HCT116 (cell line): ENCODE data around the gene SDK2. TPM values are rescaled to one million over a fixed set of nuclear protein-coding genes. Genes with fewer than 3 reads are reported as not detected.

Experiments used
- ATAC-seq: fragments of 200-7000 bp; cut with Tn5 transposase; 2 replicates; pipeline ENCODE4 v1.9.1; 2020; ENCODE audit warnings: mild to moderate bottlenecking, moderate library complexity
- Bru-seq: library from RNA; stranded (reverse); fragments of 400-500 nt; gene quantifications from one replicate; lab custom pipeline; 2021; lab: Mats Ljungman, UMichigan
- BruChase-seq, 2 experiments: library from RNA; stranded (reverse); fragments of 400-500 nt; gene quantifications; one replicate each; lab custom pipeline; 2021; lab: Mats Ljungman, UMichigan
- BruUV-seq: library from RNA; stranded (reverse); fragments of 400-500 nt; replicated peaks from 2 replicates; lab custom pipeline; 2021; lab: Mats Ljungman, UMichigan
- CTCF ChIA-PET: fragments of 300-600 bp; sonication (Branson Sonifier 250); formaldehyde crosslinking; loops from one replicate; lab custom pipeline; 2021; ENCODE audit warnings: antibody characterized with exemption; lab: Charles Lee
- POLR2A ChIA-PET: fragments of 300-600, 350-600 bp; sonication (Branson Sonifier 250); formaldehyde crosslinking; loops from one replicate; lab custom pipeline; 2021; ENCODE audit warnings: antibody characterized with exemption; lab: Charles Lee
- RAD21 ChIA-PET, 2 experiments: fragments of 300-600 bp; sonication (Branson Sonifier 250); formaldehyde crosslinking; loops; one replicate each; lab custom pipeline; 2023; ENCODE audit warnings: low total read pairs in 2 of 2; ENCODE audit not compliant: uncharacterized antibody in 2 of 2, unreplicated experiment in 2 of 2, low non-redundant PET in 1 of 2; lab: Charles Lee
- DNase-seq: peaks from one replicate; pipeline ENCODE4 v3.0.0-alpha.2; 2010; ENCODE audit warnings: low read depth, low spot score
- H2AFZ ChIP-seq: fragments of 200-600 bp; shearing (Covaris generic), sonication (generic); 2 replicates; pipeline ENCODE4 v1.6.1; 2017; ENCODE audit warnings: low read depth, mixed run types, mixed read lengths, antibody characterized with exemption, low read length; ENCODE audit not compliant: poor library complexity, severe bottlenecking
- H3K27ac ChIP-seq: 2 replicates; pipeline ENCODE4 v1.5.1; 2012; ENCODE audit warnings: low read depth, low read length
- H3K27me3 ChIP-seq: fragments of 200-600 bp; sonication (generic); 2 replicates; pipeline ENCODE4 v1.6.1; 2016; ENCODE audit warnings: mixed run types, low read length, mixed read lengths; ENCODE audit not compliant: insufficient read depth
- H3K36me3 ChIP-seq, 2 experiments: fragments of 200-500 bp in 1 of 2; fragments of 200-600 bp in 1 of 2; sonication (Bioruptor generic) in 1 of 2; sonication (generic) in 1 of 2; 2 replicates each; pipeline versions ENCODE4 v1.5.1 to v1.6.1; 2014 to 2016; ENCODE audit warnings: low read length in 2 of 2, inconsistent platforms in 1 of 2, mixed read lengths in 1 of 2, mixed run types in 1 of 2; ENCODE audit not compliant: insufficient read depth in 2 of 2, control insufficient read depth in 1 of 2
- H3K4me1 ChIP-seq, 2 experiments: fragments of 200-600 bp in 1 of 2; sonication (generic) in 1 of 2; 2 replicates each; pipeline versions ENCODE4 v1.5.1 to v1.6.1; 2012 to 2017; ENCODE audit warnings: low read length in 2 of 2, inconsistent platforms in 1 of 2, mild to moderate bottlenecking in 1 of 2, mixed read lengths in 1 of 2, mixed run types in 1 of 2, moderate library complexity in 1 of 2; ENCODE audit not compliant: insufficient read depth in 2 of 2, control insufficient read depth in 1 of 2
- H3K4me2 ChIP-seq: fragments of 200-600 bp; sonication (generic); 2 replicates; pipeline ENCODE4 v1.6.1; 2017; ENCODE audit warnings: mixed run types, low read length, mixed read lengths
- H3K4me3 ChIP-seq, 2 experiments: fragments of 200-600 bp in 1 of 2; sonication (generic) in 1 of 2; replicated peaks in 1 of 2; 2 replicates each; pipeline ENCODE4 v1.5.1; 2011 to 2016; ENCODE audit warnings: low read length in 2 of 2, control low read depth in 1 of 2, low read depth in 1 of 2, mild to moderate bottlenecking in 1 of 2, mixed read lengths in 1 of 2, mixed run types in 1 of 2
- H3K79me2 ChIP-seq: fragments of 200-600 bp; sonication (generic); 2 replicates; pipeline ENCODE4 v1.6.1; 2017; ENCODE audit warnings: mild to moderate bottlenecking, mixed run types, low read length, moderate library complexity, mixed read lengths; ENCODE audit not compliant: insufficient read depth
- H3K9ac ChIP-seq: fragments of 200-600 bp; sonication (generic); 2 replicates; pipeline ENCODE4 v1.6.1; 2016; ENCODE audit warnings: low read length, mixed read lengths
- H3K9me2 ChIP-seq: fragments of 200-600 bp; sonication (generic), shearing (Covaris generic); 2 replicates; pipeline ENCODE4 v1.6.1; 2017; ENCODE audit warnings: mixed run types, mild to moderate bottlenecking, moderate library complexity; ENCODE audit not compliant: insufficient read depth
- H3K9me3 ChIP-seq, 2 experiments: fragments of 200-500 bp in 1 of 2; fragments of 200-600 bp in 1 of 2; sonication (Bioruptor generic) in 1 of 2; sonication (generic) in 1 of 2; 2 replicates each; pipeline ENCODE4 v1.6.1; 2014 to 2017; ENCODE audit warnings: low read length in 2 of 2, mixed read lengths in 2 of 2, inconsistent platforms in 1 of 2, low read depth in 1 of 2, mild to moderate bottlenecking in 1 of 2, mixed run types in 1 of 2, moderate library complexity in 1 of 2; ENCODE audit not compliant: control insufficient read depth in 1 of 2, insufficient read depth in 1 of 2
- H4K20me1 ChIP-seq: fragments of 200-600 bp; sonication (generic), shearing (Covaris generic); 2 replicates; pipeline ENCODE4 v1.6.1; 2017; ENCODE audit warnings: mixed run types, mild to moderate bottlenecking, moderate library complexity; ENCODE audit not compliant: insufficient read depth
- CEBPB ChIP-seq: IDR thresholded peaks from 2 replicates; pipeline ENCODE4 v1.6.1; 2012; ENCODE audit warnings: low read depth
- ELF1 ChIP-seq: IDR thresholded peaks from 2 replicates; pipeline ENCODE4 v1.6.1; 2012; ENCODE audit warnings: low read depth, borderline replicate concordance
- EZH2 ChIP-seq: fragments of 200-600 bp; sonication (generic); IDR thresholded peaks from 2 replicates; pipeline ENCODE4 v1.6.1; 2017; ENCODE audit warnings: antibody characterized with exemption, mixed run types
- FOSL1 ChIP-seq: IDR thresholded peaks from 2 replicates; pipeline ENCODE4 v1.6.1; 2012; ENCODE audit warnings: low read depth
- JUND ChIP-seq: IDR thresholded peaks from 2 replicates; pipeline ENCODE4 v1.6.1; 2012
- POLR2A ChIP-seq: IDR thresholded peaks from 2 replicates; pipeline ENCODE4 v1.7.0; 2011; ENCODE audit warnings: borderline replicate concordance; ENCODE audit not compliant: insufficient read depth, insufficient read length; ENCODE audit errors: extremely low read depth
- POLR2AphosphoS5 ChIP-seq: IDR thresholded peaks from 2 replicates; pipeline ENCODE4 v1.6.1; 2011; ENCODE audit warnings: mild to moderate bottlenecking, low read depth, low read length, moderate library complexity
- RAD21 ChIP-seq: IDR thresholded peaks from 2 replicates; pipeline ENCODE4 v1.6.1; 2012; ENCODE audit warnings: low read depth, mild to moderate bottlenecking
- TCF7L2 ChIP-seq: IDR thresholded peaks from 2 replicates; pipeline ENCODE4 v1.7.0; 2011; ENCODE audit warnings: borderline replicate concordance, inconsistent platforms; ENCODE audit not compliant: insufficient read depth, insufficient read length; ENCODE audit errors: extremely low read depth
- ZFX ChIP-seq: fragments of 450-650 bp; IDR thresholded peaks from 2 replicates; pipeline ENCODE4 v1.6.1; 2017
- ZNF274 ChIP-seq: fragments of 200-500 bp; sonication (Bioruptor generic); IDR thresholded peaks from 2 replicates; pipeline ENCODE4 v1.6.1; 2014; ENCODE audit warnings: mild to moderate bottlenecking, low read depth, low read length, inconsistent platforms
- intact Hi-C: fragments of 100-400 bp; cut with micrococcal nuclease; formaldehyde crosslinking; loops from 2 replicates; pipeline ENCODE4 v1.10.0; 2022
- long read RNA-seq: library from polyadenylated mRNA; unstranded; transcript quantifications from one replicate; pipeline ENCODE4 v2.0.0, GENCODE V29; 2021; ENCODE audit not compliant: unreplicated experiment
- polyA plus RNA-seq: library from polyadenylated mRNA; unstranded; fragments of >200 nt; gene quantifications from 2 replicates; pipeline ENCODE4 v1.2.1, GENCODE V29; 2012; ENCODE audit warnings: missing spikeins
- total RNA-seq: library from RNA; stranded (reverse); gene quantifications from one replicate; pipeline ENCODE4 v1.2.1, GENCODE V29; 2021; ENCODE audit not compliant: unreplicated experiment
- TF ChIP-seq, protein P1 (sequence below): IDR thresholded peaks from 2 replicates; pipeline ENCODE4 v1.6.1; 2012
- TF ChIP-seq, protein P2 (sequence below): IDR thresholded peaks from 2 replicates; pipeline ENCODE4 v1.6.1; 2012
- TF ChIP-seq, protein P3 (sequence below): IDR thresholded peaks from 2 replicates; pipeline ENCODE4 v1.6.1; 2012; ENCODE audit warnings: low read depth
- TF ChIP-seq, protein P4 (sequence below), 3 experiments: fragments of 200-600 bp in 1 of 3; sonication (generic) in 1 of 3; IDR thresholded peaks in 2 of 3; conservative IDR thresholded peaks in 1 of 3; 2 replicates each; pipeline ENCODE4 v1.5.1; 2012 to 2017; ENCODE audit warnings: low read depth in 2 of 3, low read length in 2 of 3, antibody characterized with exemption in 1 of 3, borderline replicate concordance in 1 of 3, control low read depth in 1 of 3, mild to moderate bottlenecking in 1 of 3, mixed read lengths in 1 of 3, mixed run types in 1 of 3, moderate library complexity in 1 of 3; ENCODE audit not compliant: insufficient read depth in 1 of 3

Gene SDK2, protein sequence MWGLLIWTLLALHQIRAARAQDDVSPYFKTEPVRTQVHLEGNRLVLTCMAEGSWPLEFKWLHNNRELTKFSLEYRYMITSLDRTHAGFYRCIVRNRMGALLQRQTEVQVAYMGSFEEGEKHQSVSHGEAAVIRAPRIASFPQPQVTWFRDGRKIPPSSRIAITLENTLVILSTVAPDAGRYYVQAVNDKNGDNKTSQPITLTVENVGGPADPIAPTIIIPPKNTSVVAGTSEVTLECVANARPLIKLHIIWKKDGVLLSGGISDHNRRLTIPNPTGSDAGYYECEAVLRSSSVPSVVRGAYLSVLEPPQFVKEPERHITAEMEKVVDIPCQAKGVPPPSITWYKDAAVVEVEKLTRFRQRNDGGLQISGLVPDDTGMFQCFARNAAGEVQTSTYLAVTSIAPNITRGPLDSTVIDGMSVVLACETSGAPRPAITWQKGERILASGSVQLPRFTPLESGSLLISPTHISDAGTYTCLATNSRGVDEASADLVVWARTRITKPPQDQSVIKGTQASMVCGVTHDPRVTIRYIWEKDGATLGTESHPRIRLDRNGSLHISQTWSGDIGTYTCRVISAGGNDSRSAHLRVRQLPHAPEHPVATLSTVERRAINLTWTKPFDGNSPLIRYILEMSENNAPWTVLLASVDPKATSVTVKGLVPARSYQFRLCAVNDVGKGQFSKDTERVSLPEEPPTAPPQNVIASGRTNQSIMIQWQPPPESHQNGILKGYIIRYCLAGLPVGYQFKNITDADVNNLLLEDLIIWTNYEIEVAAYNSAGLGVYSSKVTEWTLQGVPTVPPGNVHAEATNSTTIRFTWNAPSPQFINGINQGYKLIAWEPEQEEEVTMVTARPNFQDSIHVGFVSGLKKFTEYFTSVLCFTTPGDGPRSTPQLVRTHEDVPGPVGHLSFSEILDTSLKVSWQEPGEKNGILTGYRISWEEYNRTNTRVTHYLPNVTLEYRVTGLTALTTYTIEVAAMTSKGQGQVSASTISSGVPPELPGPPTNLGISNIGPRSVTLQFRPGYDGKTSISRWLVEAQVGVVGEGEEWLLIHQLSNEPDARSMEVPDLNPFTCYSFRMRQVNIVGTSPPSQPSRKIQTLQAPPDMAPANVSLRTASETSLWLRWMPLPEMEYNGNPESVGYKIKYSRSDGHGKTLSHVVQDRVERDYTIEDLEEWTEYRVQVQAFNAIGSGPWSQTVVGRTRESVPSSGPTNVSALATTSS (N-terminal part only)
- 0.10 TPM for total RNA-seq
- polyA plus RNA-seq: 0.04 and 0.08 TPM in 2 replicates
- percentile 1 among the genes with signal in this experiment for Bru-seq, nascent RNA
- percentile 1 among the genes with signal in this experiment for BruChase-seq, experiment 1, labeled RNA remaining after a 6-hour chase
- BruChase-seq, experiment 2, labeled RNA remaining after a 2-hour chase: percentile 3 among the genes with signal in this experiment
- long read RNA-seq: 0 reads

DNA sequence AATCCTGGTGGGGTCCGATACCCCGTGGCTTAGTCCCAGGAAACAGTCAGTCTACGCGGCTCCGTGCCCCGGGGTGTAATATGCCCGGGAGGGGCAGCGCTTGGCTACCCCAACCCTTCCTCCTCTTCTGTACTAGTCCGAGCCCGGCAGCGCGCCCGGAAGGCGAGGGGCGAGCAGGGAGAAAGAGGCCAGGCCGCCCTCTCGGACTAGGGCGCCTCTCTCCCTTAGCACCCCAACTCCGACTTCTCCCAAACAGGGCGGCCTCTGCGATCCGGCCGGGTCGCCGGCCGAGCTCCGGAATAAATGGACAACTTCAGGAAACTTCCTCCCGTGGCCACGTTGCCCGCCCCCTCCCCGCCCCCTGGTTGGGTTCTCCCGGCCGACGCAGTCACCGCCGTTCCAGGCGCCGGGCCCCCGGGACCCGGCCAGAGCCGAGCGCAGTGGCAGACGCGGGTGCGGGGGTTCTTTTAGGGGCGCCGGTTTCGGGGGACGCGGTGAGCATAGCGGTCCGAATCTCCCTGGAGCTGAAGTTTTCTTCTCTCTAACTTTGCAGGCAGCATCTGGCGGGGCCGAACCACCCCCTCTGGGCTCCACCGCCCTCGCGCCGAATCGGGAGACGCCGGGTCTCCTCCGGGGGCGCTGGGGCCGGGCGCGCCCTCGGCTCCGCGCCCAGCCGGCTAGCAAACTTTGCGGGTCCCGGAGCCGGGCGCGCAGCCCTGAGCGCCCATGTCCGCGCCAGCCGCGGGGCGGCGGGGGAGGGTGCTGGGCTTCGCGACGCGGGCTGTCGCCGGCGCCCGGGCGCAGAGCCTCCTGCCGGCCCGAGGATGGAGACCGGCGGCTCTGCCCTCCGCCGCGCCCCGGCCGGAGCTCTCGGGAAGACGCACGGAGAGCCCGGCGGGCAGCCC lies at the start of gene SDK2:
SDK2 (minus strand) TSS at position 301 of the 905 bp plus-strand sequence. CDS start 357 bp downstream, outside the sequence.
- H4K20me1 ChIP-seq: no peaks in the 10 kb centered on the region
- H3K79me2 ChIP-seq: no peaks in the 10 kb centered on the region
- ChIA-PET CTCF (no interaction called here), POLR2A (no interaction called here), RAD21 (no interaction called here)
- H3K4me2 ChIP-seq: no peak within 1 kb of the TSS
- no peak for DNase-seq
- H3K9me3 ChIP-seq: no peaks in the 10 kb centered on the region
- H3K4me1 ChIP-seq: no peaks in the 10 kb centered on the region
- intact Hi-C loops: no loop called here
- H2AFZ ChIP-seq: no peak within 1 kb of the TSS
- no peaks in the 10 kb centered on the region for H3K36me3 ChIP-seq
- H3K9ac ChIP-seq: no peak within 1 kb of the TSS
- no peak within 1 kb of the TSS for H3K27ac ChIP-seq
- BruUV-seq: no TSS peak
- no peak within 1 kb of the TSS for H3K4me3 ChIP-seq
- ATAC-seq: no peak
- H3K27me3 ChIP-seq: peaks cover 24% of the 10 kb centered on the region
- H3K9me2 ChIP-seq: no peaks in the 10 kb centered on the region
- TF ChIP-seq ELF1: no peak
- TF ChIP-seq EZH2: no peak
- TF ChIP-seq, protein P1, sequence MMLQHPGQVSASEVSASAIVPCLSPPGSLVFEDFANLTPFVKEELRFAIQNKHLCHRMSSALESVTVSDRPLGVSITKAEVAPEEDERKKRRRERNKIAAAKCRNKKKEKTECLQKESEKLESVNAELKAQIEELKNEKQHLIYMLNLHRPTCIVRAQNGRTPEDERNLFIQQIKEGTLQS: no peak
- TF ChIP-seq RAD21: no peak
- TF ChIP-seq ZNF274: no peak
- no peak for TF ChIP-seq ZFX
- TF ChIP-seq, protein P2, sequence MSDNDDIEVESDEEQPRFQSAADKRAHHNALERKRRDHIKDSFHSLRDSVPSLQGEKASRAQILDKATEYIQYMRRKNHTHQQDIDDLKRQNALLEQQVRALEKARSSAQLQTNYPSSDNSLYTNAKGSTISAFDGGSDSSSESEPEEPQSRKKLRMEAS: no peak
- no peak for TF ChIP-seq POLR2A
- TF ChIP-seq, protein P3, sequence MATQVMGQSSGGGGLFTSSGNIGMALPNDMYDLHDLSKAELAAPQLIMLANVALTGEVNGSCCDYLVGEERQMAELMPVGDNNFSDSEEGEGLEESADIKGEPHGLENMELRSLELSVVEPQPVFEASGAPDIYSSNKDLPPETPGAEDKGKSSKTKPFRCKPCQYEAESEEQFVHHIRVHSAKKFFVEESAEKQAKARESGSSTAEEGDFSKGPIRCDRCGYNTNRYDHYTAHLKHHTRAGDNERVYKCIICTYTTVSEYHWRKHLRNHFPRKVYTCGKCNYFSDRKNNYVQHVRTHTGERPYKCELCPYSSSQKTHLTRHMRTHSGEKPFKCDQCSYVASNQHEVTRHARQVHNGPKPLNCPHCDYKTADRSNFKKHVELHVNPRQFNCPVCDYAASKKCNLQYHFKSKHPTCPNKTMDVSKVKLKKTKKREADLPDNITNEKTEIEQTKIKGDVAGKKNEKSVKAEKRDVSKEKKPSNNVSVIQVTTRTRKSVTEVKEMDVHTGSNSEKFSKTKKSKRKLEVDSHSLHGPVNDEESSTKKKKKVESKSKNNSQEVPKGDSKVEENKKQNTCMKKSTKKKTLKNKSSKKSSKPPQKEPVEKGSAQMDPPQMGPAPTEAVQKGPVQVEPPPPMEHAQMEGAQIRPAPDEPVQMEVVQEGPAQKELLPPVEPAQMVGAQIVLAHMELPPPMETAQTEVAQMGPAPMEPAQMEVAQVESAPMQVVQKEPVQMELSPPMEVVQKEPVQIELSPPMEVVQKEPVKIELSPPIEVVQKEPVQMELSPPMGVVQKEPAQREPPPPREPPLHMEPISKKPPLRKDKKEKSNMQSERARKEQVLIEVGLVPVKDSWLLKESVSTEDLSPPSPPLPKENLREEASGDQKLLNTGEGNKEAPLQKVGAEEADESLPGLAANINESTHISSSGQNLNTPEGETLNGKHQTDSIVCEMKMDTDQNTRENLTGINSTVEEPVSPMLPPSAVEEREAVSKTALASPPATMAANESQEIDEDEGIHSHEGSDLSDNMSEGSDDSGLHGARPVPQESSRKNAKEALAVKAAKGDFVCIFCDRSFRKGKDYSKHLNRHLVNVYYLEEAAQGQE: no peak
- no peak for TF ChIP-seq TCF7L2
- no peak for TF ChIP-seq JUND
- TF ChIP-seq FOSL1: no peak
- TF ChIP-seq CEBPB: no peak
- TF ChIP-seq, protein P4, sequence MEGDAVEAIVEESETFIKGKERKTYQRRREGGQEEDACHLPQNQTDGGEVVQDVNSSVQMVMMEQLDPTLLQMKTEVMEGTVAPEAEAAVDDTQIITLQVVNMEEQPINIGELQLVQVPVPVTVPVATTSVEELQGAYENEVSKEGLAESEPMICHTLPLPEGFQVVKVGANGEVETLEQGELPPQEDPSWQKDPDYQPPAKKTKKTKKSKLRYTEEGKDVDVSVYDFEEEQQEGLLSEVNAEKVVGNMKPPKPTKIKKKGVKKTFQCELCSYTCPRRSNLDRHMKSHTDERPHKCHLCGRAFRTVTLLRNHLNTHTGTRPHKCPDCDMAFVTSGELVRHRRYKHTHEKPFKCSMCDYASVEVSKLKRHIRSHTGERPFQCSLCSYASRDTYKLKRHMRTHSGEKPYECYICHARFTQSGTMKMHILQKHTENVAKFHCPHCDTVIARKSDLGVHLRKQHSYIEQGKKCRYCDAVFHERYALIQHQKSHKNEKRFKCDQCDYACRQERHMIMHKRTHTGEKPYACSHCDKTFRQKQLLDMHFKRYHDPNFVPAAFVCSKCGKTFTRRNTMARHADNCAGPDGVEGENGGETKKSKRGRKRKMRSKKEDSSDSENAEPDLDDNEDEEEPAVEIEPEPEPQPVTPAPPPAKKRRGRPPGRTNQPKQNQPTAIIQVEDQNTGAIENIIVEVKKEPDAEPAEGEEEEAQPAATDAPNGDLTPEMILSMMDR (IDR thresholded peaks at IDR 0.05 in 2 of 3, conservative IDR thresholded peaks at IDR 0.05 in 1 of 3; ENCODE audit: borderline replicate concordance in 1 of 3, insufficient read depth in 1 of 3, low read depth in 2 of 3, low read length in 2 of 3): no peak
- TF ChIP-seq POLR2AphosphoS5: no peak
